ENCODE data around the gene FGGY.

Gene FGGY

DNA sequence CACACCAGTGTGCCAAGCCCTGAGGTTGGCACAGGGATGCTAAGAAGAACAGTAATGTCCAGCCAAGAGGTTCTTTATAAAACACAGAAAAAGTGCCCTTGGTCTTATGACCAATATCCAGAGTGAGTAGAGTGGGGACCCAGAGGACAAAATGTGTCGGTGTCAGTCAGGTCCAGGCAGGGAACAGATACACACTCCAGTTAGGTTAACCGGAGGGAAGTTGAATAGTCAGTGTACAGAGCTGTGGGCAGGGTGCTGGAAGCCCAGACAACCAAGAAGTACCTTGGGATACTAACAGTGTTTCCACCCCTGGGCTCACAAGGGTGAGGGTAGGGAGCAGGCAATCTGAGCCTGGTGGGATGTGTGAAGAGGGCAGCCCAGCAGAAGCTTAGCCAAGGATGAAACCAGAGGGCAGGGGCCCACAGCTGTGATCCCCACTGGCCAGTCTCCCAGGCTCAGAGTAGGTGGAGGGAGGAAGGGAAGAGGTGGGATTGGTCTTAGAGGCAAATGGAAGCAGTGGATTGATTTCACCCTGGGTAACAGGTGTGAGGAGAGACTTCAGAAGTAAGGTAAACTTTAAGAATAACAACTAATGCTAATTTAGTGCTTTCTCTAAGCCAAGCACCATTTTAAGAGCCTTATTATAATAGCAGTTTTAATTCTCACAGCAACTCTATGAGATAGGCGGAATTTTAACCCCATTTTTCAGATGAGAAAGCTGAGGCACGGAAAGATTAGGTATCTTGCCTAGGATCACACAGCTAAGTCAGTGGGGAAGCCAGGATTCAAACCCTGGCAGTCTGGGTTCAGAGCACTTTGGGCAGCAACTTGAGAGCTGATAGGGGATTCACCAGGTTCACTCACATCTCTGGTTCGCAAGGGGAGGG lies 374.4 kb downstream of the FGGY start:
- no peak overlapping the region for H3K4me3 ChIP-seq (replicated peaks; ENCODE audit: low read depth, low read length)
- DNase-seq (ENCODE audit: extremely low read depth, insufficient read length) = no peak
- TF ChIP-seq CTCF (IDR thresholded peaks at IDR 0.05; ENCODE audit: insufficient read depth, low read length, poor library complexity, severe bottlenecking) = no peak
- no peaks in the 10 kb centered on the region for H3K36me3 ChIP-seq (ENCODE audit: control insufficient read depth, insufficient read depth, low read length)
- no peaks in the 10 kb centered on the region for H3K27me3 ChIP-seq (replicated peaks; ENCODE audit: control insufficient read depth, insufficient read depth, low read length)

DNA sequence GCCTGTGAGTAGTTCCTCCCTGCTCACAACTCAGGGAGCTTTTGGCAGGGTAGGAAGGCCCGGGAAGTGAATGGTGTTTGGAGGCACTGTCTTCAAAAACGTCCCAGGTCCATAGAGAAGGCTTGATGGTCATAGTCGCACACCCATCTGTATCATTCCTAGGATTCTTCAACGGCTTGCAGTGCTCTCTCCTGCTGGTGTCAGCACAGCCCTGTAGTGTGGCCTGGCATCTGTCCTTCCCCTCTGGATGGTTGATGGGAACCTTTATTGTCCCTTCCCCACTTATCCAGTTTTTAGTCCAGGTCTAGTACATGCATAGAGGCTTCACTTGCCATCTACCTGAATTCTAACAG lies 375.0 kb downstream of the FGGY start:
- no peak for TF ChIP-seq CTCF (IDR thresholded peaks at IDR 0.05; ENCODE audit: insufficient read depth, low read length, poor library complexity, severe bottlenecking)
- H3K4me3 ChIP-seq (replicated peaks; ENCODE audit: low read depth, low read length) = no peak overlapping the region
- no peak for DNase-seq (ENCODE audit: extremely low read depth, insufficient read length)
- H3K27me3 ChIP-seq (replicated peaks; ENCODE audit: control insufficient read depth, insufficient read depth, low read length) = no peaks in the 10 kb centered on the region
- H3K36me3 ChIP-seq (ENCODE audit: control insufficient read depth, insufficient read depth, low read length) = no peaks in the 10 kb centered on the region

GRCh38 chr1:59672851-59673572 lies 376.1 kb downstream of the FGGY start:
- Histone ChIP-seq H3K36me3 (ENCODE audit: control insufficient read depth, insufficient read depth, low read length) (no peaks in the 10 kb centered on the region), H3K27me3 (replicated peaks; ENCODE audit: control insufficient read depth, insufficient read depth, low read length) (no peaks in the 10 kb centered on the region), H3K4me3 (replicated peaks; ENCODE audit: low read depth, low read length) (no peak overlapping the region)
- no peak for TF ChIP-seq CTCF (IDR thresholded peaks at IDR 0.05; ENCODE audit: insufficient read depth, low read length, poor library complexity, severe bottlenecking)
- no peak for DNase-seq (ENCODE audit: extremely low read depth, insufficient read length)

GRCh38 chr1:59673573-59674450 lies 376.9 kb downstream of the FGGY start:
- Histone ChIP-seq H3K27me3 (replicated peaks; ENCODE audit: control insufficient read depth, insufficient read depth, low read length) (no peaks in the 10 kb centered on the region), H3K4me3 (replicated peaks; ENCODE audit: low read depth, low read length) (no peak overlapping the region), H3K36me3 (ENCODE audit: control insufficient read depth, insufficient read depth, low read length) (no peaks in the 10 kb centered on the region)
- TF ChIP-seq CTCF (IDR thresholded peaks at IDR 0.05; ENCODE audit: insufficient read depth, low read length, poor library complexity, severe bottlenecking) = no peak
- no peak for DNase-seq (ENCODE audit: extremely low read depth, insufficient read length)

- DNase-seq (ENCODE audit: extremely low read depth, insufficient read length) = no peak
- Histone ChIP-seq H3K36me3 (ENCODE audit: control insufficient read depth, insufficient read depth, low read length) (no peaks in the 10 kb centered on the region), H3K27me3 (replicated peaks; ENCODE audit: control insufficient read depth, insufficient read depth, low read length) (no peaks in the 10 kb centered on the region), H3K4me3 (replicated peaks; ENCODE audit: low read depth, low read length) (no peak overlapping the region)
- TF ChIP-seq CTCF (IDR thresholded peaks at IDR 0.05; ENCODE audit: insufficient read depth, low read length, poor library complexity, severe bottlenecking) = no peak
Observed at GRCh38 chr1:59674595-59674994, 377.7 kb downstream of the FGGY start.

Measured in GM06990 (cell line).